Mesothelial cell of epicardium (in vitro differentiated cells): Measurements from ENCODE around the gene IRF2BP2. TPM values are rescaled to one million over a fixed set of nuclear protein-coding genes. Genes with fewer than 3 reads are reported as not detected.

ENCODE experiments used
- DNase-seq, 2 experiments: peaks; one replicate each; pipeline ENCODE4 v3.0.0; 2021; ENCODE audit warnings: low spot score in 2 of 2; ENCODE audit not compliant: unreplicated experiment in 2 of 2
- H3K27ac Mint-ChIP-seq: 2 replicates; pipeline ENCODE4 v1.8.0; 2021; ENCODE audit warnings: mixed read lengths
- H3K27me3 Mint-ChIP-seq: 2 replicates; pipeline ENCODE4 v1.8.0; 2021; ENCODE audit warnings: low read depth, mixed read lengths
- H3K36me3 Mint-ChIP-seq: 2 replicates; pipeline ENCODE4 v1.8.0; 2021; ENCODE audit warnings: mixed read lengths
- H3K4me1 Mint-ChIP-seq: 2 replicates; pipeline ENCODE4 v1.8.0; 2021; ENCODE audit warnings: mixed read lengths
- H3K4me3 Mint-ChIP-seq: 2 replicates; pipeline ENCODE4 v1.8.0; 2021; ENCODE audit warnings: mild to moderate bottlenecking, moderate library complexity, mixed read lengths
- H3K9me3 Mint-ChIP-seq: 2 replicates; pipeline ENCODE4 v1.8.0; 2021; ENCODE audit warnings: mixed read lengths
- total RNA-seq: library from RNA; stranded (reverse); gene quantifications from 3 replicates; pipeline ENCODE4 v1.2.1, GENCODE V29; 2021
- TF ChIP-seq, protein P1 (sequence below): fragments of 200-600 bp; sonication (generic); IDR thresholded peaks from one replicate; pipeline ENCODE4 v1.5.0; 2021; ENCODE audit warnings: antibody characterized with exemption; ENCODE audit not compliant: unreplicated experiment

The IRF2BP2 gene
- total RNA-seq, 1 donor from 2014 or later: 130 TPM

DNA sequence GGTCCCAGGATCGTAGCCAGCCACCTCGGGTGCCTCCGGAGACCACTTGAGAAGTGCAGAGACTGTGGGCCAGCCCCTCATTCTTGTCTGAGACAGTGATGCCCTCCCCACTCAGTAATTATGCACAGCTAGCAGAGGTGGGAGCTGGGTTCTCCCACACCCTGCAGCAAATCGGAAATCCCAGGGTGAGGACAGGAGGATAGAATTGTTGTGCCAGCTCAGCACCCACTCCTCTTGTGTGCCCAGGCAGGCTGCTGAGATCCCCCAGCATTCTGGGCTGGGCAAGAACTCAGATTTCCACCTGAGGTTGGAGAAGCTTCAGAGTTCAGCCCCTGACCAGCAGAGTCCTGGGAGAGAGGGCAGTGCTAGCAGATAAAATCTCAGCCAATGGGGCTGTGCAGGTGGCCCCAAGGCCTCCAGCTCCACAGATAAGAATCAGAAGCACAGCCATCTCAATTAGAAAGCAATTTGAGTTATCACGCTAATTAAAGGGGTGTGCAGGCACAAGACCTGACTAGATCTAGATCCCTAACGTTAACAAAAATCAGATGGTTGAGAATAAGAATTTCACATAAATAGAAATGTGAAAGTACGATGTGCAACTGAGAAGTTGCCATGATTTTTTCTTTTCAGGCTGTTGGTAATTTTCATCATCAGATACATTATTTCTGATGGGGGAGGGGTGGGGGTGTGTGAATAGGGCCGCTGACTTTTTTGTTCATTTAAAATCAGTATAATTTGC, 45.5 kb upstream of the IRF2BP2 start:
- H3K36me3 Mint-ChIP-seq: no peaks in the 10 kb centered on the region
- DNase-seq: no peak
- H3K4me3 Mint-ChIP-seq: no peak overlapping the region

DNA sequence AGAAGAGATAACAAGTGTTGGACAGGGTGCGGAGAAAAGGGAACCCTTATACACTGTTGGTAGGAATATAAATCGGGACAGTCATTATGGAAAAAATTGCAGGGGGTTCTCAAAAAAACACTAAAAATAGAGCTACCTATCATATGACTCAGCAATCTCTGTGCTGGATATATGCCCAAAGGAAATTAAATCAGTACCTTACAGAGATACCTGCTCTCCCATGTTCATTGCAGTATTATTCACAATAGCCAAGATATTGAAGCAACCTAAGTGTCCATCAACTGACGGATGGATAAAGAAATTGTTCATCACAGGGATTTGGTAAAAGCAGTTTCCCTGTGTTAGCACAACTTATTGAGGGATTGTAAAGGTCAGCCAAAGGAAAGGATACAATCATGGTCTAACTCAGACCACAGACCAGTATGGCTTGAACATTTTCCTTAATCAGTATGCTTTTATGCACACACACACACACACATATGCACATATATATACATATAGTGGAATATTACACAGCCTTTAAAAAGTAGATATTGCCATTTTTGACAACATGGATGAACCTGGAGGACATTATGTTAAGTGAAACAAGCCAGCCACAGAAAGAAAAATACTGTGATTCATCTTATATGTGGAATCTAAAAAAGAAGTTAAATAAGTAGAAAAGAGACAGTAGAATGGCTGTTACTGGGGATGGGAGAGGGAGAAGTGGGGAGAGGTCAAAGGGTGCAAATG, 44.2 kb upstream of the IRF2BP2 start:
- no peak overlapping the region for H3K4me3 Mint-ChIP-seq
- H3K27ac Mint-ChIP-seq: no peak overlapping the region
- no peak for DNase-seq
- TF ChIP-seq, protein P1, sequence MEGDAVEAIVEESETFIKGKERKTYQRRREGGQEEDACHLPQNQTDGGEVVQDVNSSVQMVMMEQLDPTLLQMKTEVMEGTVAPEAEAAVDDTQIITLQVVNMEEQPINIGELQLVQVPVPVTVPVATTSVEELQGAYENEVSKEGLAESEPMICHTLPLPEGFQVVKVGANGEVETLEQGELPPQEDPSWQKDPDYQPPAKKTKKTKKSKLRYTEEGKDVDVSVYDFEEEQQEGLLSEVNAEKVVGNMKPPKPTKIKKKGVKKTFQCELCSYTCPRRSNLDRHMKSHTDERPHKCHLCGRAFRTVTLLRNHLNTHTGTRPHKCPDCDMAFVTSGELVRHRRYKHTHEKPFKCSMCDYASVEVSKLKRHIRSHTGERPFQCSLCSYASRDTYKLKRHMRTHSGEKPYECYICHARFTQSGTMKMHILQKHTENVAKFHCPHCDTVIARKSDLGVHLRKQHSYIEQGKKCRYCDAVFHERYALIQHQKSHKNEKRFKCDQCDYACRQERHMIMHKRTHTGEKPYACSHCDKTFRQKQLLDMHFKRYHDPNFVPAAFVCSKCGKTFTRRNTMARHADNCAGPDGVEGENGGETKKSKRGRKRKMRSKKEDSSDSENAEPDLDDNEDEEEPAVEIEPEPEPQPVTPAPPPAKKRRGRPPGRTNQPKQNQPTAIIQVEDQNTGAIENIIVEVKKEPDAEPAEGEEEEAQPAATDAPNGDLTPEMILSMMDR: no peak
- H3K9me3 Mint-ChIP-seq: peaks cover 12% of the 10 kb centered on the region
- no peaks in the 10 kb centered on the region for H3K36me3 Mint-ChIP-seq
- H3K4me1 Mint-ChIP-seq: peaks cover 26% of the 10 kb centered on the region
- H3K27me3 Mint-ChIP-seq: no peaks in the 10 kb centered on the region

More for the DNA sequence above, 45.5 kb upstream of the IRF2BP2 start:
- Mint-ChIP-seq H3K27ac (no peak overlapping the region), H3K27me3 (no peaks in the 10 kb centered on the region), H3K4me1 (peaks cover 26% of the 10 kb centered on the region), H3K9me3 (peaks cover 10% of the 10 kb centered on the region)
- TF ChIP-seq, protein P1: no peak

DNA sequence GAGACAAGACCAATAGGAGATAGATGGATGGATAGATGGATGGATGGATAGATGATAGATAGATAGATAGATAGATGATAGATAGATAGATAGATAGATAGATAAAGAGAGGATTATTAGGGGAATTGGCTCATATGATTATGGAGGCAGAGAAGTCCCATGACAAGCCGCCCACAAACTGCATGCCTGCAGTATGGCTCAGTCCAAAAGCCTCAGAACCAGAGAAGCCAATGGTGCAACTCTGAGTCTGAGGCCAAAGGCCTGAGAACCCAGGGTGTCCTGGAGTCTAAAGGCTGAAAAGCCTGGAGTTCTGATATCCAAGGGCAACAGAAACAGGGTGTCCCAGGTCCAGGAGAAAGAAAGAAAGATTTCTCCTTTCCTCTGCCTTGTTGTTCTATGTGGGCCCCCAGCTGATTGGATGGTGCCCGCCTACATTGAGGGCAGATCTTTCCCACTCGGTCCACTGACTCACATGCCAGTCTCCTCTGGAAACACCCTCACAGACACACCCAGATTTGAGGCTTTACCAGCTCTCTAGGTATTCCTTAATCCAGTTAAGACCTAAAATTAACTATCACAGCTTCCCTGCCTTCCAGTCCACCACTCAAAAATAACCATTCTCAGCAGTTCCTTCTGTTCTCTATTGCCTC, 39.6 kb upstream of the IRF2BP2 start:
- H3K4me3 Mint-ChIP-seq: no peak overlapping the region
- H3K36me3 Mint-ChIP-seq: no peaks in the 10 kb centered on the region
- H3K4me1 Mint-ChIP-seq: peaks cover 2% of the 10 kb centered on the region
- H3K9me3 Mint-ChIP-seq: peaks cover 20% of the 10 kb centered on the region
- no peaks in the 10 kb centered on the region for H3K27me3 Mint-ChIP-seq
- DNase-seq: no peak
- TF ChIP-seq, protein P1: no peak
- no peak overlapping the region for H3K27ac Mint-ChIP-seq

DNA sequence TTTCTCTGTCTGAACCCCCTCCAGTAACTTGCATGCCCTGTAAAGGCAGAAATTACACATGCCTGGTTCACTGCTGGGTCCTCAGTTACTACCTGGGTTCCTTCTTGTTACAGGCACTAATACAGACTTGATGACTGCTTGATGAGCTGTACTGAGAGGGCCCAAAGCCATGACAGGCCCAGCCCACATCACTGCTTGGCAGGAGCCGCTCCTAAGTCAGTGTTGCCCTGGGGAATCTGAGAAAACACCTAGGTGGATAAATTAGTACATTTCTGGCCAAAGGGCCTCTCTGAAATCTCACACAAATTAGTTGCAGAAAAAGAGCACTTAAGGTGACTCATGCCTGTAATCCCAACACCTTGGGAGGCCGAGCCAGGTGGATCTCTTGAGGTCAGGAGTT, 37.8 kb upstream of the IRF2BP2 start:
- H3K27me3 Mint-ChIP-seq: no peaks in the 10 kb centered on the region
- no peak overlapping the region for H3K27ac Mint-ChIP-seq
- TF ChIP-seq, protein P1: no peak
- H3K36me3 Mint-ChIP-seq: no peaks in the 10 kb centered on the region
- H3K4me3 Mint-ChIP-seq: no peak overlapping the region
- peaks cover 2% of the 10 kb centered on the region for H3K4me1 Mint-ChIP-seq
- no peak for DNase-seq
- H3K9me3 Mint-ChIP-seq: peaks cover 10% of the 10 kb centered on the region

DNA sequence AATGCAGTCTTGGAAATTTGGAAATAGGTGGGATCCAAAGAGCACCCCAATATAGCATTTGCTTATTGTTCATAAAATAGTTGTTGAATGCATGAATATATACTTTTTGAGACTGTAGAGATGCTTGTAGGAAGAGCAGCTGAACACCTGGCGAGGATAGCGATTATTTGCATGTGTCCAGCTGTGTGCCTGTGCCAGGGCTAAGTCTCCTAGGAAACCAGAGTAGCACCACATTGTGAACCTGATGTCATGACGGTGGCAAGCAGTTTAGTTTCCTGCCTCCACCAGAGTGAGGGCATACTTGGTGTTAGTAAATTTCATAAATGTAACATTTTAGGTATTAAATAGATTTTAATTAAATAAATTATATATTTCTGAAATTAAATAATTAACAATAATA, 37.3 kb upstream of the IRF2BP2 start:
- no peak overlapping the region for H3K27ac Mint-ChIP-seq
- no peak for DNase-seq
- H3K4me3 Mint-ChIP-seq: no peak overlapping the region
- no peaks in the 10 kb centered on the region for H3K36me3 Mint-ChIP-seq
- TF ChIP-seq, protein P1: no peak
- no peaks in the 10 kb centered on the region for H3K27me3 Mint-ChIP-seq
- peaks cover 2% of the 10 kb centered on the region for H3K4me1 Mint-ChIP-seq
- peaks cover 10% of the 10 kb centered on the region for H3K9me3 Mint-ChIP-seq
